ENCODE results near the gene THSD4.

- TF ChIP-seq CTCF (IDR thresholded peaks at IDR 0.05; ENCODE audit: low read length) (no peak), EZH2 (IDR thresholded peaks at IDR 0.05; ENCODE audit: borderline replicate concordance, low read length) (no peak)
Measured at GRCh38 chr15:71747128-71748083, 632.1 kb downstream of the THSD4 start.
